ENCODE data around the gene ABCA7.
A peak's percentile ranks its signal among the peaks of the same experiment; 100 is the strongest.

ABCA7 gene

DNA sequence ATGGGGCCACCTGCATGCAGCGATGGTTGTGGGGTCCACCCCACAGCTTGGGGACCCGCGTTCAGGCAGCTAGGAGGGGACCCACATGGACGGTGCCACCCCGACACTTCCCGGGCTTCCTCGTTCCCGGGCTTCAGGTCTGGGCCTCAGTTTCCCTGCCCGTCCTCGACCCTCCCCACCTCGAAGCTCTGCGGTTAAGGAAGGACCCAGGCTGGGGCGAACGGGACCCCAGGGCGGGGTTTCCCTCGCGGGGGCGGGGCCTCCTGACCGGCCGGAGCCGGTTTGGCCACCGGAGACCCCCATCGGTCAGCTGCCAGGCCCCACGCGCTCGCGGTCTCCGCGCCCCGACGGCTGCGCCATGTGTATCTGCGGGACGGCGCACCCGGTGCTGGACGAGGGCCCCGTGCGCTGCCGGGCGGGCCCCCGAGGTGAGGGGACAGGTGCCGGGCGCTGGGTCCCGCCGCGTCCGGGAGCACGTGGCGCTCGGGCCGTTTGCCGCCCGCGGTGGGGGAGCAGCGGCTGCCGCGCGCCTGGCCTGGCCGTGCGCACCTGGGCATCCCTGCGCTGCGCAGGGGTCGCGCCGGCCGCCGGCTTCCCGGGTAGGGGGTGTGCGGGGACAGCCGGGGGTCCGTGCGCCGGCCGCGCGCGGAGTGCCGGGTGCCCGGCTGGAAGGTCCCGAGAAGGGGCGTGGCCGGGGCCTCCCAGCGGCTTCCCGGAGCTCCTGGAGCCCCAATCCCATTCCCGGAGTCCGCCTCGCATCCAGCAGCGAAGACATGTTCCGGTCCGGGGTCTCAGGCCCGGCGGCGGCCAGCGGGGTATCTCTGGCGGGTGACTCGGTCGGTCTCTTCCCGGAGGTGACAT is 31.3 kb downstream of the ABCA7 start:
- no peak for DNase-seq (ENCODE audit: low read depth in 2 of 2, low spot score in 1 of 2)

DNA sequence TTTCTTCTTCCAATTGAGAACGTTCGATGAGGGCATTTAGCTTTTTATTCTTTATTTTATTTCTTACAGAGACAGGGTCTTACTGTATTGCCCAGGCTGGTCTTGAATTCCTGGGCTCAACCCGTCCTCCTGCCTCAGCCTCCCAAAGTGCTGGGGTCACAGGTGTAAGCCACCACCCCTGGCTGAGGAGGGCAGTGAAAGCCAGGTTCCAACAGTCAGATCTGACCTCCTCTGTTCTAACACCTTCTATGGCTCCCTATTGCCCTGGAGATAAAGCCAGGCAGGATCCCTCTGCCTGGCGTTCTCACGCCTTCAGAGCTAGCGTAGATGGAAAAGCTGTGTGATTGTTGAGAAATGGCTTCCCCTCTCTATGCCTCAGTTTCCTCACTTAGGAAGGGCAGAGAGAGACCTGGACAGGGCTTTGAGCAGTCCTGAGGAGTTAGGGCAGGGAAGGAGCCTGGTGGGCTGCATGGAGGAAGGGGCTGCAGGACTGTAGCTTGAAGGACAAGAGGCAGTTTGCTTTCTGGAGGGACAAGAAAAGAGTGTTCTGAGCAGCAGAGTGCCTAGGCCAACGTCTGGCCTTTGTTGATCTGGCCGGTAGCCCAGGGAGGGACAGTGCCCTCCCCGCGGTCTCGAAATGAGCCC is 32.6 kb downstream of the ABCA7 start:
- no peak for DNase-seq (ENCODE audit: low read depth in 2 of 2, low spot score in 1 of 2)

DNA sequence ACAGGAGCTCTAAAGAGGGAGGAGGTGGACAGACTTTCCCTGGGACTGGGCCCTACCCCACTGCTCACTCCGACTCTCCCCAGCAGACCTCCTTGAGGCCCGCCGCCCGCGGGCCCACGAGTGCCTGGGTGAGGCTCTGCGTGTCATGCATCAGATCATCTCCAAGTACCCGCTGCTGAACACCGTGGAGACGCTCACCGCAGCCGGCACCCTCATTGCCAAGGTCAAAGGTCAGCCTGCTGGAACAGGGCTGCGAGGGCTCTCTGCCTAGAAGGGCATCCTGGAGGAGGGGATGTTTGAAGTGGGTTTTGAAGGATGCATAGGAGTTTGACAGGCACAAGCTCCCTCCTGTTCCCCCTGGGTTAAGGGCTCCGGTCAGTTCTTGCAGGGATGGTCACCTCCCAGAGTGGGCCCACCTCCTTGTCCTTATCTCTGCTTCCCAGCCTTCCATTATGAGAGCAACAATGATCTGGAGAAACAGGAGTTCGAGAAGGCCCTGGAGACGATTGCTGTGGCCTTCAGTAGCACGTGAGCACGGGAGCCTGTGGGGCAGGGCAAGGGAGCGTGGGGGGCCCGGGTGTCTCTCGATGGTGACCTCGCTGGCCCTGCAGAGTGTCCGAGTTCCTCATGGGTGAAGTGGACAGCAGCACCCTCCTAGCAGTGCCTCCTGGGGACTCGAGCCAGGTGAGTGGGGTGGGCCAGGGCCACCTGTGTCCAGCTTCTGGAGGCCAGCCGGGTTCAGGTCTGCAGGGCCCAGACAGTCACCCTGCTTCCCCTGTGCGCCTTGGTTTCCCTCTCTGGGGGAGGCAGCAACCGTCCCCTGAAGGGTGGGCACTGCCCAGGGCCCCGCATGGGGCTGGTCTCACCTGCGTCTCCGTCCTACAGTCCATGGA is 33.4 kb downstream of the ABCA7 start:
- no peak for DNase-seq (ENCODE audit: low read depth in 2 of 2, low spot score in 1 of 2)

DNA sequence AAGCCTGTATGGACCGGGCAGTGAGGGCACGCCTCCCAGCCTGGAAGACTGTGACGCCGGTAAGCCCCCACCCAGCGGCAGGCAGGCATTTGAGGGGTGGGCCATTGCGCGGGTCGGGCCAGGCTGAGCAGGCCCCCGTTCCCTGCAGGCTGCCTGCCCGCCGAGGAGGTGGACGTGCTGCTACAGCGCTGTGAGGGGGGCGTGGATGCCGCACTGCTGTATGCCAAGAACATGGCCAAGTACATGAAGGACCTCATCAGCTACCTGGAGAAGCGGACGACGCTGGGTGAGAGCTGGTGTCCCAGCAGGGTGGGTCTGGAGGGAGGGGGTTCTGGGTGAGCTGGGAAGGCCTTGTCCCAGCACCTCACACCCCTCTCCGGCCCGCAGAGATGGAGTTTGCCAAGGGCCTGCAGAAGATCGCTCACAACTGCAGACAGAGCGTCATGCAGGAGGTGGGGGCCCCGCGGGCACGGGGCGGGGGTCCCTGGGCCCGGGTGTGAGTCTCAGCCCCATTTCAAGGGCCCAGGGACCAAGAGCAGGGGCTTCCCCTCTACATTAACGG is 34.1 kb downstream of the ABCA7 start:
- no peak for DNase-seq (ENCODE audit: low read depth in 2 of 2, low spot score in 1 of 2)

DNA sequence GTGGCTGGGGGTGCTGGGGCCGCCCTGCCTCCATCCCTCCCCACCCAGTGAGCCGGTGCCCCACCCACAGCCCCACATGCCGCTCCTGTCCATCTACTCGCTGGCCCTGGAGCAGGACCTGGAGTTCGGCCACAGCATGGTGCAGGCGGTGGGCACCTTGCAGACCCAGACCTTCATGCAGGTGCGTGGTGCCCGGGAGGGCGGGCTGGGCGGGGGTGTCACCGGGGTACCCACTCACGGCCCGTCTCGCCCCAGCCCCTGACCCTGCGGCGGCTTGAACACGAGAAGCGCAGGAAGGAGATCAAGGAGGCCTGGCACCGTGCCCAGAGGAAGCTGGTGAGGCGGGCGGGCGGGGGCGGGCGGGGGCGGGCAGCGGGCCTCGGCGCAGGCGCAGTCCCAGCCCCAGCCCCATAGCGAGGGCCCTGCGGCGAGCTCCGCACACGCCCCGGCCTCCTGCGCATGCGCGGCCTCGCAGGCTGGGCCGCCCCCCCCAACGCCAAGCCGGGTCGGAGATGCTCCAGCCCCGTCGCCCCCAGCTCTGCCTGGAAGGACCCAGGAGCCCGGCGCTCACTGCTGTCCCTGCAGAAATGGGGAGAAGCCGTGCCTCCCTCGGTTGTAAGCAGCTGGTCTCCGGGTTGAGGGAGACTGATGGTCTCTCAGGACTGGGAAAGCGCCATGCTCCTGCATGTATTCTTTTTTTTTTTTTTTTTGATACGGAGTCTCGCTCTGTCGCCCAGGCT is 34.8 kb downstream of the ABCA7 start:
- peak; percentile 95 to 96 for DNase-seq (ENCODE audit: low read depth in 2 of 2, low spot score in 1 of 2)

DNA sequence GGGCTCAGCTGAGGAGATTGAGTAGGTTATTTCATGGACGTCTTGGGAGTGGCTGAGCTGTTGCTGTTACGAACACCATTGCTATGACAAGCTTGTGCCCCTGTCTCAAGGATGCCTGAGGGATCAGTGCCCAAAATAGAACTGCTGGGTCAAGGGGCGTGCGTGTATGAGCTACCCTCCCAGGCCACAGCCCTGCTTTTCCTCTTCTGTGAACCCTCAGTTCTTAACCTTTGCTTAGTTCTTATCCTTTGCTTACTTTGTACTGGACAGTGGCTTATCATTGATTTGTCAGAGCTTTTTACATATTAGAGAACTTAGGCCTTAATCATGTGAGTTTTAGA is 36.1 kb downstream of the ABCA7 start:
- no peak for DNase-seq (ENCODE audit: low read depth in 2 of 2, low spot score in 1 of 2)

DNA sequence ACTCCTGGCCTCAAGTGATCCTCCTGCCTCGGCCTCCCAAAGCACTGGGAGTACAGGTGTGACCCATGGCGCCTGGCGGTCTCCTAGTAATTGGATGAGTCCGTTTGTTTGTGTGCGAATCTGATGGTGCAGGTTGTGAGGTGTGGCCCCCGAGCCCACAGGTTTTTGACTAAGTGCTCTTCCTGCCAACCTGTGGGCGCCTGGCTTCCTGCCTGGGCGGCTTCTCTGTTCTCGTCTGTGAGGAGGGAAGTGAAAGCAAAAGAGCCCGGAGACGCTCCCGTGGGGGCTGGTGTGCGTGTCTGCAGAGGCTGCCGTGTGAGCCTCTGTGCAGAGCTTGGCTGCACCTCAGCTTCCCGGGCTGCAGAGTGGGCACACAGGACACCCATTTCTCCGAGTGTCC is 37.0 kb downstream of the ABCA7 start:
- DNase-seq (ENCODE audit: low read depth in 2 of 2, low spot score in 1 of 2) = peak; percentile 70 to 83

DNA sequence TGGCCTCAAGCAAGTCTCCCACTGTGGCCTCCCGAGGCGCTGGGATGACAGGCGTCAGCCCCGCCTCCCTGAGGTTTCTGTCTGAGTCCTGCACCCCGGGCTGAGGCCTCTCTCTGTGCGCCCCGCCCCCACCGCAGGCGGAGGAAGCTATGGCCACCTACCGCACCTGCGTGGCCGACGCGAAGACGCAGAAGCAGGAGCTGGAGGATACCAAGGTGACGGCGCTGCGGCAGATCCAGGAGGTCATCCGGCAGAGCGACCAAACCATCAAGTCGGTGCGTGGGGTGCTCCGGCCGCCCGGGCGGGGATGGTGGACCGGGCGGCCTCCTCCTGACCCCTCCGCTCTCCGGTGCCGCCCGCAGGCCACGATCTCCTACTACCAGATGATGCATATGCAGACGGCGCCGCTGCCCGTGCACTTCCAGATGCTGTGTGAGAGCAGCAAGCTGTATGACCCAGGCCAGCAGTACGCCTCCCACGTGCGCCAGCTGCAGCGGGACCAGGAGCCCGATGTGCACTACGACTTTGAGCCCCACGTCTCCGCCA is 39.7 kb downstream of the ABCA7 start:
- no peak for DNase-seq (ENCODE audit: low read depth in 2 of 2, low spot score in 1 of 2)

DNA sequence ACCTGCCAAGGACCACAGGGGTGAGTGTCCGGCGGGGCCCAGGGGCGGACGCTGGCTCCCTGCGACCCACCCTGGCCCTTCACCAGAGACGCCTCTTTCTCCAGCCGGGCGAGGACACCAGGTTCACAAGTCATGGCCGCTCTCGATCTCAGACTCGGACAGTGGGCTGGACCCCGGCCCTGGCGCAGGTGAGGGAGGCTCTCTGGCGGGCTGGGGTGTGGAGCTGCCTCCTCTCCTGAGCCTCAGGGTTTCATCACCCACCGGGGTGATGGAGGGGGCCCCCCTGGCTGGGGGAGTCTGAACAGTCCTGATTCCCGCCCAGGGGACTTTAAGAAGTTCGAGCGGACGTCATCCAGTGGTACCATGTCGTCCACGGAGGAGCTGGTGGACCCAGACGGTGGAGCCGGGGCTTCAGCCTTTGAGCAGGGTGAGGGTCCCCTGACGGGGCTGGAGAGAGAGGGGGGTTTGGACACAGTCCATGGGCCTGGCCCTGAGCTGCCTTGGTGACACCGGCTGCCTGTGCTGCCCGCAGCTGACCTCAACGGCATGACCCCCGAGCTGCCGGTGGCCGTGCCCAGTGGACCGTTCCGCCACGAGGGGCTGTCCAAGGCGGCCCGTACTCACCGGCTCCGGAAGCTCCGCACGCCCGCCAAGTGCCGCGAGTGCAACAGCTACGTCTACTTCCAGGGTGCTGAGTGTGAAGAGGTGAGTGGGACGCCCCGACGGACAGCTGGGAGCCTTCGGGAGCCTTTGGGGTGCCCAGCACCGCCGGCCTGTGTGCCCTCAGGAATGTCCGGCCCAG is 40.7 kb downstream of the ABCA7 start:
- DNase-seq (ENCODE audit: low read depth in 2 of 2, low spot score in 1 of 2) = no peak

DNA sequence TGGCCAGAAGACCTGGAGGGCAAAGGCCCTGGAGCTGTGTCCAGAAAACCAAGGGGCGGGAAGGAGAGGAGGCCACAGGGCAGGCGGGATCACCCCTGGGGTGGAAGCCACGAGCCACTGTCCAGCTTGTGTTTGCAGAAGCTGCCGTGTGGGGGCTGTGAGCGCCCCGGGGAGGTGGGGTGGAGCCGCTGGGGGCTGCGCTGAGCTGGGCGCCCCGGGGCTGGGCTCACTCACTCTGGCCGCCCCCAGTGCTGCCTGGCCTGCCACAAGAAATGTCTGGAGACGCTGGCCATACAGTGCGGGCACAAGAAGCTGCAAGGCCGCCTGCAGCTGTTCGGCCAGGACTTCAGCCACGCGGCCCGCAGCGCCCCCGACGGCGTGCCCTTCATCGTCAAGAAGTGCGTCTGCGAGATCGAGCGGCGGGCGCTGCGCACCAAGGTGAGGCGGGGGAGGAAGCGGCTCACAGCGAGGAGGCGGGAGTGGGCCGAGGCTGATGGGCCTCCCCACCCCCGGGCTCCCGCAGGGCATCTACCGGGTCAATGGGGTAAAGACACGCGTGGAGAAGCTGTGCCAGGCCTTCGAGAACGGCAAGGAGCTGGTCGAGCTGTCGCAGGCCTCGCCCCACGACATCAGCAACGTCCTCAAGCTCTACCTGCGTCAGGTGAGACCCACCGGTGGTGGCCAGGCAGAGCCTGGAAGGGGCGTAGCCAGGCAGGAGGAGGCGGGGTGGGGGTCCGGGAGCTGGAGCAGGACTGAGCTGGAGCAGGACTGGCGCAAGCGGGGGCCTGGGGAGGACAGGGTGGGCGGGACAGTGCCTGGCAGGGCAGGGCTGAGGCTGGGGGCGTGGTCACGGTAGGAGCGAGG is 41.6 kb downstream of the ABCA7 start:
- no peak for DNase-seq (ENCODE audit: low read depth in 2 of 2, low spot score in 1 of 2)

DNA sequence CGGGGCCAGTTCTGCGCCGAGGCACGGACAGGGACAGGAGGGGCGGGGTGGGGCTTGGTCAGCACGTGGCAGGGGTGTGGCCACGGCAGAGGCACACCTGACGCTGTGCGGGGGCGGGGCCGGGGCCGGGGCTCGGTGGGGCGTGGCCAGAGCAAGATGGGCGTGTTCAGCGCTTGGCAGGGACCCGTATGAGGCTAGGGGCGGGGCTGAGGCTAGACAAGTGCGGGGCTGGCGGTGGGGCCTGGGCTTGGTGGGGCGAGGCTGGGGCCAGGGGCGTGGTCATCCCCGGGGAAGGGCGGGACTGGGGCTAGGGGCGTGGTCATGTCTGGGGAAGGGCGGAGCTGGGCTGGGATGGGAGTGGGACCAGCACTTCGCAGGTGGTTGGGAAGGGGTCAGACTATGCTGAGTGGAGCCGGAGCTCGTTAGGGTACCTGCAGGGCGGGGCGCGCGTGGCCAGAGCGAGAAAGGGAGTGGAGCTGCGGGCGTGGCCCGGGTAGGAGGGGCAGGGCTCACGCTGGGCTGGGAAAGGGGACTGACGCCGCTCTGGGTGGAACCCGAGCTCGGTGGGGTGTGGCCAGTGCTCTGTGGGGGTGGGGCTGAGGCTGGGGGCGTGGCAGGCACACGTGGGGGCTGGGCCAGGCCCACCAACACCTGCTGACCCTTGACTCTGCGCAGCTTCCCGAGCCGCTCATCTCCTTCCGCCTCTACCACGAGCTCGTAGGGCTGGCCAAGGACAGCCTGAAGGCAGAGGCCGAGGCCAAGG is 42.4 kb downstream of the ABCA7 start:
- DNase-seq (ENCODE audit: low read depth in 2 of 2, low spot score in 1 of 2) = peak in 1 of 2 donors; percentile 71

DNA sequence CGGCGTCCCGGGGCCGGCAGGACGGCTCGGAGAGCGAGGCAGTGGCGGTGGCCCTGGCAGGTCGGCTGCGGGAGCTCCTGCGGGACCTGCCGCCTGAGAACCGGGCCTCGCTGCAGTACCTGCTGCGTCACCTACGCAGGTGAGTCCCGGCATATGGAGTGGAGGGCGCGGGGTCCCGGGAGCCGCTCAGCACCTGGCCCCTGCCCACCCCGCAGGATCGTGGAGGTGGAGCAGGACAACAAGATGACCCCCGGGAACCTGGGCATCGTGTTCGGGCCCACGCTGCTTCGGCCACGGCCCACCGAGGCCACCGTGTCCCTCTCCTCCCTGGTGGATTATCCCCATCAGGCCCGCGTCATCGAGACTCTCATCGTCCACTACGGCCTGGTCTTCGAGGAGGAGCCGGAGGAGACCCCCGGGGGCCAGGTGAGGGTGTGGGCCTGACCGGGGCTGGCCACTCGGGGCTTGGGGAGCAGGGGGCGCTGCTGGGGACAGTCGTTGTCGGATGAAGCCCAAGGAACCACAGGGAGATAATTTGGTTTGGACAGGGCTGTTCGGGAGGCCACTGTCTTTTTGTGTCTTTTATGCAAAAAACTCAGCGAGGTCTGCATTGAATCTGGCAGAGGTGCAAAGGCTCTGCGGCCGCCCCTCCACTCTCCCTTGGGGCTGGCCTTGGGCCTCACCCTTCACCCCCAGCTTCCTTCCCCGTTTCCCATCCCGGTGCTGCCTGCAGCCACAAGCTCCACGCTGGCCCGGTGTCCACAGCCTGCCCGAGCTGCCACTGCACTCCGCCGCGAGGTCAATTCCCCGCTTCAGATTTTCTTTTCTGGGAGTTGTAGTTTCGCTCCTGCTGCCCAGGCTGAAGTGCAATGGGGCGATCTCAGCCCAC is 43.3 kb downstream of the ABCA7 start:
- no peak for DNase-seq (ENCODE audit: low read depth in 2 of 2, low spot score in 1 of 2)

DNA sequence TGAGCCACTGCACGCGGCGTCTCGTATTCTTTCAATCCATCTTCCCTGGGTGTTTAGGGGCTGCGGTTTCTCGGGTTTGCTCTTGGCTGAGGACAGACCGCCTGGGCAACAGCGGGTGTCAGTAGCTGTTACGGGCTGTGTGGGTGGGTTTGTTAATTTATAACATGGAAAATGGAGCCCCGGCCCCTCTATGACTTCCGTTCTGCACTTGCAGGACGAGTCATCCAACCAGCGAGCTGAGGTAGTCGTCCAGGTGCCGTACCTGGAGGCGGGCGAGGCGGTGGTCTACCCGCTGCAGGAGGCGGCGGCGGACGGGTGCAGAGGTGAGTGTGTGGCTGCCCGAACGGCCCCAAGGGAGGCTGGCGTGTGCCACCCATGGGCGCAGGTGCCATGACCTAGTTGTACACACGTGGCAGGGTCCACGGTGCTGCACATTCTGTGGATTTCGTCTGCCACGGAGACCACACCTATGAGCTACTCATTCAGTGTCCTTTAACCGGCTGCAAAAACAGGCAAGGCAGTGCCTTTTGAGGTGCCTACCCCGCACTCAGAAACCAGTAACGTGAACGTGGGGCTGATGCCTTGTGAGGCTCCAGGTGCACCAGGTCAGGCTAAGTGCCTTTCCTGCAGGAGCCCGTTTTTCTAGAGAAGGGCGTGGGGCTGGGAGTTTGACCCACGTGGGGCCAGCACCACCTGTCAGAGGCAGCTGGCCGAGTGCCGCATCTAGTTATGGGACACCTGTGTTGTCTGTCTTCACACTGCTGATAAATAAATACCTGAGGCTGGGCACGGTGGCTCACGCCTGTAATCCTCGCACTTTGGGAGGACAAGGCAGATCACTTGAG is 44.3 kb downstream of the ABCA7 start:
- no peak for DNase-seq (ENCODE audit: low read depth in 2 of 2, low spot score in 1 of 2)

DNA sequence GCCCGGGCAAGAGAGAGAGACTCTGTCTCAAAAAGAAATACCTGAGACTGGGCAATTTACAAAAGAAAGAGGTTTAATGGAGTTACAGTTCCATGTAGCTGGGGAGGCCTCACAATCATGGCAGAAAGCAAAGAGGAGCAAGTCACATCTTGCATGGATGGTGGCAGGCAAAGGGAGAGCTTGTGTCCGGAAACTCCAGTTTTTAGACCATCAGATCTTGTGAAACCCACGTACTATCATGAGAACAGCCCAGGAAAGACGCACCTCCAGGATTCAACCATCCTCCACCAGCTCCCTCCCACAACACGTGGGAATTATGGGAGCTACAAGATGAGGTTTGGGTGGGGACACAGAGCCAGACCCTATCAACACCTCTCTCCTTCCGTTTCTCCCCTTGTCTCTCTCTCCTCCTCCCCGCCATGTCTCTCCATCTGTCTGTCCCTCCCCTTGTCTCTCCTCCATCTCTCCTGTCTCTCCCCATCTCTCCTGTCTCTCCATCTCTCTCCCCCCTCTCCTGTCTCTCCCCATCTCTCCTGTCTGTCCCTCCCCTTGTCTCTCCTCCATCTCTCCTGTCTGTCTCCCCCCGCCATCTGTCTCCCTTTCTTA is 45.2 kb downstream of the ABCA7 start:
- no peak for DNase-seq (ENCODE audit: low read depth in 2 of 2, low spot score in 1 of 2)

DNA sequence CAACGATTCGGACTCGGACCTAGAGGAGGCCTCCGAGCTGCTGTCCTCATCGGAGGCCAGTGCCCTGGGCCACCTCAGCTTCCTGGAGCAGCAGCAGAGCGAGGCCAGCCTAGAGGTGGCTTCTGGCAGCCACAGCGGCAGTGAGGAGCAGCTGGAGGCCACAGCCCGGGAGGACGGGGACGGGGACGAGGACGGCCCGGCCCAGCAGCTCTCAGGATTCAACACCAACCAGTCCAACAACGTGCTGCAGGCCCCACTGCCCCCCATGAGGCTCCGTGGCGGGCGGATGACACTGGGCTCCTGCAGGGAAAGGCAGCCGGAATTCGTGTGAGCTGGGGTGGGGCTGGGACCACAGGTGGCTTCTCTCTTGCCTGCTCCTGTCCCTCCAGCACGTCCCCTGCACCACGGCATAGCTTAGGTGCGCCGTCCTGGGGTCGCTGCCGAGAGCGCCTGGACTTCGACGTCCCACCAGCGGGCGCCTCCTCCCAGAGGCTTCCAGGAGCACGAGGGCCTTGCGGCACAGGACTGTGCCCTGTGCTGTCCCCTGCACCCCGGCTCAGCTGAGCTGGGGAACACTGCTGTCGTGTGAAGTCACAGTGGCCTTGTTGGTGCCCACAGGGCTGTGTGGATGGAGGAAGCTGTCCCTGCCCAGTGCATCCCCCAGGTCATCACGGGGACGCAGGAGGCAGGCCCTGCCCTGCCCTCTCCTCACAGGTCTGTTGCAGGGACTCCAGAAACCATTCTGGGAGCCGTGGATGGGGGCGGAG is 46.0 kb downstream of the ABCA7 start:
- no peak for DNase-seq (ENCODE audit: low read depth in 2 of 2, low spot score in 1 of 2)

Data from stimulated activated CD8-positive, alpha-beta memory T cell treated with anti-CD3 and anti-CD28 coated beads, Interleukin-4, amount 100 ng/mL, for 1 hour (primary cell).